DND-41 (cell line): ENCODE measurements around the gene ZNF805.

ENCODE experiments used
- EZH2 ChIP-seq: IDR thresholded peaks from 3 replicates; pipeline ENCODE4 v1.6.1; 2012; ENCODE audit warnings: borderline replicate concordance, low read depth, mild to moderate bottlenecking, moderate library complexity, low read length, inconsistent platforms; ENCODE audit not compliant: severe bottlenecking
- TF ChIP-seq, protein P1 (sequence below): IDR thresholded peaks from 2 replicates; pipeline ENCODE4 v1.5.1; 2012; ENCODE audit warnings: borderline replicate concordance, low read length, moderate library complexity, mild to moderate bottlenecking; ENCODE audit not compliant: poor library complexity, severe bottlenecking; ENCODE audit errors: extremely low read depth

DNA sequence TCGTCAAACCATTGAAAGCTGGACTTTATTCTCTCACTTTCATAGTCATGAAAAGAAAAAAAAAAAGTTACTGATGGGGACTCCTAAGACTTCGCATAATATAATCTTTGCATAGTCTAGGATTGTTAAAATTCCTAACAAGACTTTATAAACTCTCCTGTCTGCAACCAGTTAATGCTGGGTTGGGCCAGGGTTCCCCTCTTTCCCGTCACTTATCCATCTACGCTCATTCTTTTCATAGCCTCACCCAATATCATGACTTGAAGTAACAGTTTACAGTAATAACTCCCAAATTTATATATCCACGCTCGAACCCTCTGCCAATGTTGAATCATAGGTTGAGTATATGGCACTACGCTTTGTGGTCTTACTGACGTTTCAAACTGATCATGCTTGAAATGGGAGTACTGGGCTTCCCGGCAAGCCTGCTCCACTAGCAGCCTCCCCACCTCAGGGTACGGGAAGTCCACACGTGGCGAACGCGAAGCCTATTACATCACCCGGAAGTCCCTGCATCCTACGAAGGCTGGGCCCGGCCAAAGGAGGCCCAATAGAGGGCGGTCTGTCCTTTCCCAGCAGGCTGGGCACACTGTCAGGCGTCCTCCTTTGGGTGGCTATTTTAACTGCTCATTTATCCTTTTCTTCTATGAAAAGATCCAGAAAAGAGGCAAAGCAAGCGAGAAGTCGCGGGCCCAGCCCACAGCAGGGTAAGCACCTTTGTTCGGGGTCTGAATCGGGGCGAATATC lies 39.2 kb downstream of the ZNF805 start:
- TF ChIP-seq, protein P1, sequence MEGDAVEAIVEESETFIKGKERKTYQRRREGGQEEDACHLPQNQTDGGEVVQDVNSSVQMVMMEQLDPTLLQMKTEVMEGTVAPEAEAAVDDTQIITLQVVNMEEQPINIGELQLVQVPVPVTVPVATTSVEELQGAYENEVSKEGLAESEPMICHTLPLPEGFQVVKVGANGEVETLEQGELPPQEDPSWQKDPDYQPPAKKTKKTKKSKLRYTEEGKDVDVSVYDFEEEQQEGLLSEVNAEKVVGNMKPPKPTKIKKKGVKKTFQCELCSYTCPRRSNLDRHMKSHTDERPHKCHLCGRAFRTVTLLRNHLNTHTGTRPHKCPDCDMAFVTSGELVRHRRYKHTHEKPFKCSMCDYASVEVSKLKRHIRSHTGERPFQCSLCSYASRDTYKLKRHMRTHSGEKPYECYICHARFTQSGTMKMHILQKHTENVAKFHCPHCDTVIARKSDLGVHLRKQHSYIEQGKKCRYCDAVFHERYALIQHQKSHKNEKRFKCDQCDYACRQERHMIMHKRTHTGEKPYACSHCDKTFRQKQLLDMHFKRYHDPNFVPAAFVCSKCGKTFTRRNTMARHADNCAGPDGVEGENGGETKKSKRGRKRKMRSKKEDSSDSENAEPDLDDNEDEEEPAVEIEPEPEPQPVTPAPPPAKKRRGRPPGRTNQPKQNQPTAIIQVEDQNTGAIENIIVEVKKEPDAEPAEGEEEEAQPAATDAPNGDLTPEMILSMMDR: peak; percentile 55
- TF ChIP-seq EZH2: no peak
